Hematopoietic multipotent progenitor cell treated with erythropoietin and hydrocortisone succinate and interleukin-3 and kit ligand, for 17 days (in vitro differentiated cells): ENCODE measurements around the gene ACMSD.
"Not testable (repeated sequence)": the region's sequence is repeated elsewhere in the genome, so short reads cannot be mapped to it uniquely, and the experiment has no call there.

Source experiments
- DNase-seq: peaks from one replicate; pipeline ENCODE4 v3.0.0-alpha.2; 2015; ENCODE audit warnings: low spot score

Gene ACMSD

DNA sequence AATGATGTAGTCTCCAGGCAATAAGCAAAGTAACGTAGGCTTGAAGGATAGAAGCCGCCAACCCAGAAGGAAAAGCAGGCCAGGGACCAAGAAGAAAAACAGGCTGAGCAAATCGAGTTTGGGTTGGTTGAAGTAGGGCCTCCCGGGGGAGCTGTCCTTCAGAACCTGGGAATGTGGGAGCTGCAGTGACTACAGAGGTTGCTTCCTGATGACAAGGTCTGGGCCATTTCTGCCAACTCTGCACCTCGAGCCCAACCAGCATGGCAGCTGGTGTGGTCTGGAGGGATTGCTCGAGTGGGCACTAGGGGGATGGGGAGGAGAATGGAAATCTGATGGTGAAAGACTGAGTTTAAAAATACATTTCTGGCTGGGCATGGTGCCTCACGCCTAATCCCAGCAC is 14.1 kb downstream of the ACMSD start:
- DNase-seq: no peak

DNA sequence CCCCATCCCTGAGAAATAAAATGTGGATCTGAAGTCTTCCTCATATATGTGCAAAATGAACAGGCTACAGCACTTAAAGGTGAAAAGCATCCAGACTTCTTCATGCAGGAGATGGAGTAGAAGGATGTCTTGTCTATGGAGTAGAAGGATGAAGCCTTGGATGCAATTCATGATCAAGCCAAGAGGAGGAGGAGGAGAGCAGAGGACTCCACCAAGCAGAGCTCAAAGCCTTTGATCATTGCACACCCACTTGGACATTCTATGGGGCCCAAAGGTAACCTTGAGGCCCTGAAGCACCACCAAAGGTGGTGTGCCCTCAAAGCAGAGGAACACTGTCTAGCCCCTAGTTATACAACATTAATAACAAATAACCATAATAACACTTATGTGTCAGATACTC is 17.3 kb downstream of the ACMSD start:
- DNase-seq: no peak

DNA sequence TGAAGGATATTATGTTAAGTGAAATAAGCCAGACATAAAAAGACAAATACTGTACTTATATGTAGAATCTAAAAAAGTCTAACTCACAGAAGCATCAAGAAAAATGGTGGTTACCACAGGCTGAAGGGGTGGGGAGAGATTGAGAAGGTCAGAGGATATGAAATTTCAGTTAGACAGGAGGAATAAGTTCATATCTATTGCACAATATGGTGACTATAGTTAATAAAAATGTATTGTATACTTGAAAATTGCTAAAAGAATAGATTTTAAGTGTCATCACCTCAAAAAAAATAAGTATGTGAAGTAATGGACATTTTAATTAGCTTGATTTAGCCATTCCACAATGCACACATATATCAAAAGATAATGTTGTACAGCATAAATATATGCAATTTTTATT is 19.8 kb downstream of the ACMSD start:
- DNase-seq: no peak

DNA sequence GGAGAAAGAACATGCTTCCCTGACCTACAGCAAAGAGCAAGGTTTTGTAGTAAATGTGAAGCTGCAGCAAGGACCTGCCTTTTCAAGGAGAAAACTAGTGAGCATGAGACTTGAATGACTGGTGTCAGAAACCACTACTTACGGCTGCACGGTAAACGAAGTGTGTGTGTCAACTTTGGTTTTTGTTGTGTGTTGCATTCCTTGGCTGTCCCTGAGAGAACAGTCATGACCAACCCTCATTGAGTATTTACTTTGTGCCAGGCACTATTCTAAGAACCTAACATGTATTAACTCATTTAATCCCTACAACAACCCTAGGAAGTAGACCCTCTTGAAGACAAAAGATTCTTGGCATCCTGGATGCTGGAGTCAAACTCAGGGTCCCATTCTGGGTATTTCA is 22.8 kb downstream of the ACMSD start:
- DNase-seq: no peak

DNA sequence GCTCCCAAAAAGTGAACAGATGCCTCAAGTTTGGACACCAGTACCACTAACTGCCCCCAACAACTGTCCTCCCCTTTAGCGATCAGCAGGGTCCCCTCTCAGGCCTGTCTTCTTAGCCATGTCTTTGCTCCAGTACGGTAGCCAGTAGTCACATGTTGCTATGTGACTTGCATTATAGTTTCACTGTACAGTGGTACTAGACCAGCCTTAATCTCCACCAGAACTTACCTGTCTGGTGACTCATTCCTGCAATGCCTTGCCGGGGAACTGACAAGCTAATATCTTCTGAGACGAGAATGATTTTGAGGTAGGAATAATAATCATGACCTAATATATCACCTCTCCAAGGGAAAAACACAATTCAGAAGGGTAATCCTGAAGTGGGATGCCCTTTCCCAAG is 23.7 kb downstream of the ACMSD start:
- no peak for DNase-seq

DNA sequence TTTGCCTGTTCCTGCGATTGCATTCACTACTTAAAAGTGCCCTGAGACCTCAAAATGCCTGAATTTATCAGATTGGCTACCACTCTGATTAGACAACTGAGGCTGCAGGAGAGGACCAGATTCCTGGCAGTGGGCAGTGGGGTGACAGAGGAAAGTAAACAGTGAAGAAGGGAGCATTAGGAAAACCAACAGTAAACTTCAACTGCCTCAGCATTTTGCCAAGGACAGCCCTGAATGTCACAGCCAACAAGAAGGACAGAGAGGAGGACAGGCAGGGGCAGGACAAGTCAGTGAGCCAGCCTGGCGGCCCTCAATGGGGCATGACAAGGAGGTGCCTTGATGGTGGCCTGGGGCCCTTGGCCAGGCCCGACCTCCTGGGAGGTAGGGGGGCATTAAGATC is 24.3 kb downstream of the ACMSD start:
- no peak for DNase-seq

DNA sequence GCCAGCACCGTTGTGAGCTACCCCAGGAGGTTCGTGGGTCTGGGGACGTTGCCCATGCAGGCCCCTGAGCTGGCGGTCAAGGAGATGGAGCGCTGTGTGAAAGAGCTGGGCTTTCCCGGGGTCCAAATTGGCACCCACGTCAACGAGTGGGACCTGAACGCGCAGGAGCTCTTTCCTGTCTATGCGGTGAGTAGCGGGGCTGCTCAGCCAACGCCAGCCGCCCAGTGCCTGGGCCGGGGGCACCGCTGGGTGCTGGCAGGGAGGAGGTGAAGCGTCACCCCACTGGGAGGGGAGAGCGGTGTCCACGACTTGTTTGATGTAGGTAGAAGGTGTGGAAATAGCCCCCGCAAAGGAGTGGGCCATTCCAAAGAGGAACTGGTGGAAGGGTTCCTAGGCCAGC is 25.0 kb downstream of the ACMSD start:
- DNase-seq: no peak

DNA sequence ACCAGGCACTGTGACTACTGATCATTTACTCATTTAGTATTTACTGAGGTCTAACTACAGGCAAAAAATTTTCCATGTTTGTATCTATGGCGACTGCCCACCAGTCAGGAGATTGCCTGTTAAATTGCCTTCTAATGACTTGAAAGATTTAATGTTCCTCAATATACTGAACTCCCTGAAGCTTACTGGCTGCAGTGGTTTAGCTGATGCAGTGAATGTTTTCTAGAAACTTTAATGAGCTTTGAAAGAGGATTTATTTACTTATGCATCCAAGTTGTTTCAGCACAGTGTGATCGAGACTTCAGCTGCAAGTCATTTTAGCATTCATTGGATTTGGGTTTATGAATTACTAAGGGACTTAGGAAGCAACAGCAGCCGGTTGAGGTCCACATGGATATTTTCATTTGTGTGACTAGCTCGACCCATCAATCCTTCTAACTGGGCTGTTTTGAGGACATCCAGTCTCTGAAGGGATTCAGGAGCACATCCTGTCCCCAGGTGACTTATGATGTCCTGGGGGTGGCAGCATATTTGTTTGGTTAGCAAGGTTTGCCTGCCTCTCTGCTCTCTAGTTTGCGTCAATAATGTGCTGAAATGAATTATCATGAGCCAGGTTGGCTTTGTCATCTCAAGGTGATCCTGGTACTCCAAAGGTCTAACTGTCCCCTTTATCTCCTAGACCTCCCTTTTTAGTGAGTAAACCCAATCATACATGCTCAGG is 26.8 kb downstream of the ACMSD start:
- no peak for DNase-seq

DNA sequence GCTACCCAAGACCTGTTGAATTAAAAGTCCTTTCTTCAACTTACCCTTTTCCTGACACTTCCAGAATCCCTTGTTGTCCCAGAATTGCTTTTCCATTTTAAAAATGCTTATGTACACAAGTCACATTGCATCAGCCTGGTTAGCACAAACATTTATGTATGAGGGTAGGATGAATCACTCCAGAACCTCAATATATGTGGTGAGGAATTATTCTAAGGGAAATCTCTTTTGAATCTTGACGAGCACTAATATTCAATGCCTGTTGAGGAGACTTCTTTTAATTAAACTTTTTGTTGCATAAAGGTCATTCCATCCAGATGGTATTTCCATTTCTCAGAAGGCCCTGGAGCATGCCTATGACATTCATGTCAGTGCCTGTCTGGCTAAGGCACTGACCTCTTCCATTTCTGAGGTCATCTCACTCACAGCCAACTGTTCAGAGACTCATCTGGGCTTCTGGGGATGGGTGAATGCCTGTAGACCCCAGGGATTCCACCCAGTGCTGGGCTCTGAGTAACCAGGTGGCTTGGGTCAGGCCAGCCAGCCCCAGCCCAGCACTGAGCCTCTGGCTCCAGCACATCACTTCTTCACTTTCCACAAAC is 28.2 kb downstream of the ACMSD start:
- no peak for DNase-seq

DNA sequence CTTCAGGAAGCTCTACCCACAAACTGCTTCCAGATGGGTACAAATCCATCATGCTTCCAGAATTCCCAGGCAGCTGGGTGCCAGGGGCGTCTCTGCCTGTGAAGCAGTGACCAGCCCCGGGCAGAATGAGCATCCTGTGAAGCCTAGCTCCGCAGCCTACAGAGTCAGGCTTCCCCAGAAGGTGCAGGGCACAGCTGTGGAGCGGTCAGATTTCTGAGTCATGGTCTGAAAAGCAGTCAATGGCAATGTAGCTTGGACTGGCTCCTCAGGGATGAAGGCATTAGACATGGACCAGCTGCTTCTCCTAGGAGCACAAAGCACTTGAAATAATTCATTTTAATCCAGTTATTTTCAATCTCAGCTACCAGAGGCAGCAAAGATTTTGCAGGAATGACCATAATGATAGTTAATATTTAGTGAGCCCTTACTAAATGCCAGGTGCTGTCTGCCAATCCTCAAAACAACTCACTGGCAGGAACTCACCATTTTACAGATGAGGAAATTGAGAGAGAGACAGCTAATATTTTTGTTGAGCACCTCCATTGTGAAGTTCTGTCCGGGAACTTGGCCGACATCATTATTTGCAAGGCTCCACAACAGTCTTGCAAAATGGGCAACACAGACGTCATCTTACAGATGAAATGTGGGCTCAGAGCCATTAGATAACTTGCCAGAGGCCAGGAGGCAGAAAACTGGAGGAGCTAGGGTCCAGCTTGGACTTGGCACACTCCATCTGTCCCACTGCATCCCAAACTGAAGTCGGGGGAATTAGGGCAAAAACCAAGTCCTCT is 31.7 kb downstream of the ACMSD start:
- DNase-seq: no peak

DNA sequence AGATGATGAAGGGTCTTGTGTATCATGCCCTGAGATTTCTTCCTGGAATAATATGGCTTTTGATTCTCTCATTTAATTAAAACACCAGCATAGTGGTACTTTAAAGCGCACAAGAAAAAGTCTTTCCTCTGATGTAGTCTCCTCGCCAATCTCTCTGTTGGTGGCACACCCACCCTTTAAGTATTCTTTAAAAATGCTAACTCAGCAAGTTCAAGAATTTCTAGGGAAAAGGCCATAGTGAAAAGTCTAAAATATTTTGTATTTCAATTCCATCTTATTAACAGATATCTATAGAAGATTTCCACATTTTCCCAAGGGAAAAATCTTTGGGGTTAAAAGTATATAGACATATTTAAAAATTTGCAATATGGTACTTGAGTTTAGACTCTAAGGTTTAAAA is 34.7 kb downstream of the ACMSD start:
- no peak for DNase-seq

DNA sequence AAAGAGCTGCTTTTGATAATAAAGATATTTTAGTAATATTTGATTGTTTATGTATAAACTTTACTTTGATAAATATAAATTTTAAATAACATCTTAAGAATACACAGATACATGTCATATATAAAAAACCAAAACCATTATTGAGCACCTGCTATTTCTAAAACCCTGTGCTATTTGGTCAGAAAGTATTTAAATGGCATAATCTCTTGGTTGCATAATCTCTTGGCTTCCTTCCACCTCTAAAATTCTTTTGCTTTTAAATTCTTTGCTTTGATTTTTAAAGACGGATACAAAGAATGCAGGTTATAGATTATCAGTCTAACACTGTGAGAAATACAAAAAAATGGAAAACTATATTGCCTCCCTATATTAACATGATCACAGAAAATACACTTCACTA is 36.9 kb downstream of the ACMSD start:
- DNase-seq: no peak

DNA sequence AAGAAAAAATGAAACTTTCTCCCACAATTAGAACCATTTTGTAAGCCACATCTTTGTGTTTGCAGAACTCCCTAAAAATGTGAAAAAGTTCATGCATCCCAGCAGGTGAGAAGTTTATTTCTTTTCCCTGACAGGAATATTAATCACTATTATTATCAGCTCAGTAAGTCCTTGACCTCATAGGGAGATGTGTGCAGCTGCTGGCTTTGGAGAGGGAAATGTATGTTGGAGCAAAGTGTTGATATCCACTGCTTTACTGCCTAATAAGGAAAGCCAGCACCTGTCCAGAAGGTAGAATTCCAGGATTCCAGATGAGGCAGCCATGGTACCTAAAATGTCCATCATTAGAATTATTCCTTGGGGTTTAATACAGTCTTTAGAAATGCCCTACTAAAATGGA is 44.4 kb downstream of the ACMSD start:
- no peak for DNase-seq

DNA sequence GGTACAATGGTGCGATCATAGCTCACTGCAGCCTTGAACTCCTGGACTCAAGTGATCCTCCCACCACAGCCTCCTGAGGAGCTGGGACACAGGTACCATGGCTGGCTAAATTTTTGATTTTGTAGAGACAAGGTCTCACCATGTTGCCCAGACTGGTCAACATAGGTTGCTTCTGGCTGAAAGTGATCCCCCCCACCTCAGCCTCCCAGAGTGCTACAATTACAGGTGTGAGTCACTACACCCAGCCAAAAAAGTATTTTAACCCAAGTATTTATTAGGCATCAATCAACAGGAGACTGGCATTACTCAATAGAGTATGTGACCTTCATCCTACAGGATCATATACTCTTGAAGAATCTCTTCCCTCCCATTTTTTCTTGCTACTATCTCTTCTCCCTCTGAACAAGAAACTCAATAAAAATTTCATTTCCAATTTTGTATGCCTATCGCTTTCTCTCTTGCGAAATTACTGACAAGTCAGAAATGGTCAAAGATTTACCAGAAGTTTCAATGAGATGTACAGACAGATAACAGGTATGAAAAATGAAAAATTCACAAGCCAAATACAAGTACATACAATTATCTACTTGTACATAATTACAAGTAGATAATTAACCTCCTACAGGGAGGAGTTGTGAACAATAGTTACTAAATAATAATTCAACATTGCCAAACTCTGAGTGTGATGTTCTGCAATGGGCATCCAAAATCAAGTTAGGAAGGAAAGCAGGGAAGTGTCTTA is 45.3 kb downstream of the ACMSD start:
- DNase-seq: no peak

DNA sequence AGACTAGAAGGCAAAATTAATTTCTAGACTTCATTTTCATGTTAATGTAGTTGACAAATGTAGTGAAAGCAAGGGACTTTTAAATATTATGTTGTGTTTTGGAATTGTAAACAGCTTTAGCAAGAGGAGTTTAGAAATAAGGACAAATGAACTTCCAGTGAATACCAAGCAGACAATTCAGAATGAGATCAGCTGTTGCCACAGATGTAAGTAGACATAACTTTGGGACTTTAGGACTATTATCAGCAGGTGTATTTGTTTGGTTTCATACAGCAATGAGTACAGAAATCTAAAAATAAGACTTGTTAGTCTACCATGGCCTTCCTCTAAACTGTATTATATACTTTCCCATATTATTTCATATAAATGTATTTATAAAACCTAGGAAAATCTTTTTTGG is 46.0 kb downstream of the ACMSD start:
- no peak for DNase-seq

DNA sequence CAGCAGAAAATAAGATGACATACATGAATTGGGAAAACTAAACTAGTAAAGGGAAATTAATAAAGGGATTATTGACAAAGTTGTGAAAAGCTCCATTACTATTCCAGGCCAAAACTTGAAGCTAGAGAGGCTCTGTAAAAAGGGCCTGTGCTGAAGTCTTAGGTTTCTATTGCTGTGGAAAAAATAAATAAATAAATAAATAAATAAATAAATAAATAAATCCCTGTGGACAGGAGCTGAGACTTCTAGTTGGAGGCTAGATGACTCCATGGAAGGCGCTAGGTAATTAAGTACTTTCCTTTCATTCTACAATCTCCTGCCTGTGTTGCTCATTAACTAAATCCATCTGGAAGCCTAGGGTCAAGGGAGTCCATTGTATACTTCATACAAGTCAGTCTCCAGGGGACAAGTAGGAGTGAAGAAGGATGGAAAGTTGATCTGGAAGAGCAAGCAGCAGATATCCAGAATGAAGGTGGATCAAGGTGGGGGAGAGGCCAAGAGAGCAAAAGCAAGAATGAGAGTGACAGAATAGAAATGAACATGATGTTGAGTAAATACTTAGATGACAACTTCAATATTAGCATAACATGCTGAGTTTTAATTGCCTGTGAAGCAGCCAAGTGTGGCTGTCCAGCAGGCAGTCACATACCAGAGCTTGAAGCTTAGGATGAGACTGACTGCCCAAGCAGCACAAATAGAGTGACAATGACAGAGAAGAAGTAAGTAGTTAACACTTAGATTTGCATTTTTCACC is 54.0 kb downstream of the ACMSD start:
- no peak for DNase-seq

DNA sequence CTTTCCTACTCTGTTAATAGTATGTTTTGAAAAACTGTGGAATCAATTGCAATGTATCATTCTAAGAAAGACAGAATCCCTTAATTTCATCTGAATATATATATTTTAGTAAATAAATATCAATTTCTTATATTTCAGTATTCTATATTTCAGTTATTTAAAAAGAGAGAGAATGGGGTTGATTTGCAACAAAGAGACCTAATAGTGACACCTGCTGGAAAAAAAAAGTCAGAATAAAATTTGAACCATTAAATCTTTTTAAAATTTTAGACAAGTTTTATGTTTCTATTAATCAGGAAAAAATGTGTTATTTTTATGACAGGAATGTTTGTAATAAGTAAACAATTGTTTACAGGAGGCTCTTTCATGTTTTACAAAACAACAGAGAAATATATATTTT is 59.5 kb downstream of the ACMSD start:
- no peak for DNase-seq

DNA sequence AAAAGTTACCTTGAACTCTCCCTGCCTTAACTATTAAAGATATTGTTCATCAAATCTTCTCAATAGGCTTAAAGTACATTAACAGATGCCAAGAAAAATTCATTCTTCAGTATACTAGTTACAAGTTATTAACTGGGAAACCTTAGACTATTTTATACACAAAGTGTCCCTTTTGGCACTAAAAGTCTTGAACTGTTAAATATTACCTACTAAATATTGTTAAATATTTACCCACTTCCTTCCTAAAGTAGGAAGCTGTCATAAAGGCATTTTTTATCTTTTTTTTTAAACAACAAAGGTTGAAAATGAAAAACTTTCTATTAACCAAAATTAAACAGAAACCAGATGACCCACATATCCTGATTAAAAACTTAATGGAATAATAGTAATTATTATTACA is 60.8 kb downstream of the ACMSD start:
- DNase-seq: no peak

DNA sequence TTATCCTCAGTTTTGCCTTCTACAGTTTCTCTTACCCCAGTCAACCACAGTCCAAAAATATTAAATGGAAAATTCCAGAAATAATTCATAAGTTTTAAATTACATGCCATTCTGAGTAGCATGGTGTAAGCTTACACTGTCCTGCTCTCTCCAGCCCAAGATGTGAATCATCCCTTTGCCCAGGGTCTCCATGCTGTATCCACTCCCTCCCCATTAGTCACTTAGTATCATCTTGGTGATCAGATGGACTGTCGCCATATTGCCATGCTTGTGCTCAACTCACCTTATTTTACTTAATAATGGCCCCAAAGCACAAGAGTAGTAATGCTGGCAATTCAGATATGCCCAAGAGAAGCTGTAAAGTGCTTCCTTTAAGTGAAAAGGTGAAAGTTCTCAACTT is 61.7 kb downstream of the ACMSD start:
- no peak for DNase-seq

DNA sequence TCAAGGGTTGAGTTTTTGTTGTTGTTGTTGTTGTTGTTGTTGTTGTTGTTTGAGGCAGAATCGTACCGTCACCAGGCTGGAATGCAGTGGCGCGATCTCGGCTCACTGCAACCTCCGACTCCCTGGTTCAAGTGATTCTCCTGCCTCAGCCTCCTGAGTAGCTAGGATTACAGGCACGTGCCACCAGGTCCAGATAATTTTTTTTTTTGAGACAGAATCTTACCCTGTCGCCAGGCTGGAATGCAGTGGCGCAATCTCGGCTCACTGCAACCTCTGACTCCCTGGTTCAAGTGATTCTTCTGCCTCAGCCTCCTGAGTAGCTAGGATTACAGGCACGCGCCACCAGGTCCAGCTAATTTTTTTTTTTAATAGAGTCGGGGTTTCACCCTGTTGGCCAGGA is 65.3 kb downstream of the ACMSD start:
- DNase-seq: not testable (repeated sequence)

DNA sequence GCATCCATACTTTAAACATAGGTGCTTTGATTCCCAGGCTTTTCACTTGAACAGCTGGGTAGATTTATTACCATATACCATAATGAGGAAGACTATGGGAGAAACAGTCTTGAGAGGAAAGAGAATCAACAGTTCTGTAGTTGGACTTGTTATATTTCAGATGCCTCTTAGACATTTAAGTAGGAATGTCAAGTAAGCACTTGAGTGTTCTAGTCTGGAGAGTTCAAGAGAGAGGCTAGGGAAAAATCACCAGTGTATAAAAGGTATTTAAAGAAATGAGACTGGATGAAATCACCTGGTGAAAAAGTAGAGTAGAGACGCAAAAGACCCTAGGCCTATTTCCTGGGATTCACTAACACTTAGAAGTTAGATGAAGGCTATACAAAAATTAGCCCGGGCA is 66.8 kb downstream of the ACMSD start:
- no peak for DNase-seq

DNA sequence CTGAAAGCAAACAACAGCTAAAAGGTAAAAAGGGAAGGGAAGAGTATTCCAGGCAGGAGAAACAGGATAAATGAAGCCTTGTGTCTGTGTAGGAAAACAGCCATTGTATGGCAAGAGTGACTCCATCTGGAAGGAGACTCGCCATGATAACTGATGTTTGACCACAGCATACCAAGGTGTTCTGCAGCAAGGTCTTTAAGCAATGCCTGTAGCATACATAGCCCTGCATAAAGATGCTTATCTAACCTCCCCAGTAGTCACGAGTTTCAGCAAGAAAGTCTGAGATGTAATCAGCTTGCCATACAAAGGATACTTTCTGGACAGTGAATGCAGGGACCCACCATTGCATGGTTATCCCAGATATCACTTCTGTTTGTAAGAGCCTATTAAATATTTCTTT is 68.3 kb downstream of the ACMSD start:
- DNase-seq: no peak
